Glomerular visceral epithelial cell (primary cell): ENCODE data around the gene GM2A.
"Not testable (repeated sequence)": the region's sequence is repeated elsewhere in the genome, so short reads cannot be mapped to it uniquely, and the experiment has no call there.

Experiments
- DNase-seq: peaks from one replicate; pipeline ENCODE4 v3.0.0-alpha.2; 2016; ENCODE audit errors: extremely low spot score

Gene GM2A

GRCh38 chr5:151286246-151286645 is 33.3 kb downstream of the GM2A start:
- DNase-seq, result no peak

- no peak for DNase-seq
These were observed 35.2 kb downstream of the GM2A start for GRCh38 chr5:151288180-151288579.

GRCh38 chr5:151293624-151294023 is 40.6 kb downstream of the GM2A start:
- DNase-seq, result no peak

GRCh38 chr5:151295138-151295537 is 42.2 kb downstream of the GM2A start:
- DNase-seq, result no peak

- DNase-seq, result no peak
These were observed 42.9 kb downstream of the GM2A start for GRCh38 chr5:151295791-151296477.

GRCh38 chr5:151296478-151296830 is 43.5 kb downstream of the GM2A start:
- DNase-seq, result no peak

GRCh38 chr5:151296974-151297373 is 44.0 kb downstream of the GM2A start:
- DNase-seq, result no peak

GRCh38 chr5:151298063-151298855 is 45.3 kb downstream of the GM2A start:
- DNase-seq, result peak; percentile 34

GRCh38 chr5:151303666-151304065 is 50.7 kb downstream of the GM2A start, which contains the start of gene SLC36A3:
Gene SLC36A3, minus strand, starts transcription at chr5:151303766. Its CDS starts 412 bp downstream, at chr5:151303354.
- DNase-seq, result no peak

GRCh38 chr5:151309266-151309665 is 56.3 kb downstream of the GM2A start:
- DNase-seq, result not testable (repeated sequence)

GRCh38 chr5:151309821-151310220 is 56.8 kb downstream of the GM2A start:
- DNase-seq, result not testable (repeated sequence)

- no peak for DNase-seq
These were observed 57.9 kb downstream of the GM2A start for GRCh38 chr5:151310932-151311331.

- DNase-seq, result no peak
These were observed 59.9 kb downstream of the GM2A start for GRCh38 chr5:151312756-151313324.

GRCh38 chr5:151313357-151313756 is 60.4 kb downstream of the GM2A start:
- DNase-seq, result no peak

- DNase-seq, result peak; percentile 63
These were observed 63.1 kb downstream of the GM2A start for GRCh38 chr5:151315998-151316597.

GRCh38 chr5:151317871-151318270 is 64.9 kb downstream of the GM2A start:
- DNase-seq, result no peak

GRCh38 chr5:151318850-151319732 is 66.1 kb downstream of the GM2A start:
- DNase-seq, result peak; percentile 15
